HCEC 1CT (cell line): ENCODE results near the gene MTRR.

Experiments used
- DNase-seq: peaks from one replicate; pipeline ENCODE4 v3.0.0-alpha.2; 2017

MTRR gene

DNA sequence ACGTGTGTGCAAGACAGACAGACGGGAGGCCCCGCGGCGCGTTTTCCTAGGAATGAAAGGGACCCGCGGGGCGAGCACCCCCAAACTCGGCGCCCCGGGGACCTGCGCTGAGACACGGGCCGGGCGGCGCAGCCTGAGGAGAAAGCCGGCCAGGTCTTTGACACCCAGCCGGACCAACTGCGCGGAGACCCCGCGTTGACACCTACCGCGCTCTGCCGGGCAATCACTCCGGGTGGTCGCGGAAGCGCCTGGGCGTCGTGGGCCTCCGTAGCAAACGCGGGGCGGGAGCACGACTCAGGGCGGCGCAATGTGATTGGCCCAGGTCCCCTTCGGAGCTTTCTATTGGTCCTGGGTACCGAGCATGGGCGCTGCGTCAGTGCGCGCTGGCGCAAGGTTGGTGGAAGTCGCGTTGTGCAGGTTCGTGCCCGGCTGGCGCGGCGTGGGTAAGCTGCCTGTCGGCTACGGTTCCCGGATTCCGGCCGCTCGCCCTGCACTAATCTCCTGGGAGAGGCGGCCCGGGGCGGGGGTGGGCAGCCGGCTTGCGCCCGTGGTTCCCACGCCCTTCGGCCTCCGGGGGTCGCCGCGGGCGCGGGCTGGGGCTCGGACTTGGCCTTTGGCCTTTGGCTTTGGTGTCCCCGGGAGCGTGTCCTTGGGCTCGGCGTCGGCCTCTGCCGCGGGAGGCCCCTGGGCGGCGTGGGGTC is at the start of gene MTRR, which contains the start of gene FASTKD3:
MTRR (plus strand) TSS at position 376 of the 701 bp plus-strand sequence. CDS start 1,647 bp downstream, outside the sequence.
FASTKD3 (minus strand) TSS at position 259 of the 701 bp plus-strand sequence. CDS start 948 bp downstream, outside the sequence.
- peak; percentile 92 for DNase-seq

DNA sequence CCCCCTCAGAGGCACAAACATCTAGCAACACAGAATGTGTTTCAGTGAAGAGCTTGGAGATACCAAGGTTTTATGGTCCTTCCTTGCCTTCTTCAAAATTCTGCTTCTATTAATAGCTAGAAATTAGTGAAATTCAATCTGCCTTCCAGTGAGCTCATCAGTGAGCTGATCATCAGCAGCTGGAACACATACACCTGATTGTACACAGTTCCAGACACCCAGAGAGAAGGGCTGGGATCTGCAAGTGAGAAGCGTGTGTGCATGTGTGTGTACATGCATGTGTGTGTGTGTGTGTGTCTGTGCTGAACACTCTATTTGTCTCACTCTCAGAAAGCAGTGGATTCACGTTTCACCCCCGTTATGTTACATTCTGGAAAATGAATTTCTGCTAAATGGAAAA is 46.5 kb upstream of the MTRR start:
- DNase-seq: no peak

DNA sequence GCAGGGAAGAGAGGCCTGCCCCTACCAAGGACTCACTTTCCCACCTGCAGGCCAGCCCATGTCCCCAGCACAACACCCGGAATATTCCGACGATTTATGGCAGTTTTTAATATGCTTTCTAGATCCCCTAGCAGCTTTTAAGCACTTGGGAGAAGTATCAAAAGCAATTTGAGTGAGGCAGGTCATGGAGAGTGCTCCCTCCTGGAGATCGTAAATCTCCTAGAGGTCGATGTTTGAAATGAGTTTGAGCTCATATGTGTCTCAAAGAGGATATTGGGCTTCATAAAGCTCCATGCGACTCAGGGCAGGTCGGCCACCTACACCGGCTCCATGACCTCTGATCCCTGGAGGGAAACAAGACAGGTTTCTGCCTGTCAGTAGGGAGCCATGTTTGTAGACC is 45.4 kb upstream of the MTRR start:
- DNase-seq: no peak

DNA sequence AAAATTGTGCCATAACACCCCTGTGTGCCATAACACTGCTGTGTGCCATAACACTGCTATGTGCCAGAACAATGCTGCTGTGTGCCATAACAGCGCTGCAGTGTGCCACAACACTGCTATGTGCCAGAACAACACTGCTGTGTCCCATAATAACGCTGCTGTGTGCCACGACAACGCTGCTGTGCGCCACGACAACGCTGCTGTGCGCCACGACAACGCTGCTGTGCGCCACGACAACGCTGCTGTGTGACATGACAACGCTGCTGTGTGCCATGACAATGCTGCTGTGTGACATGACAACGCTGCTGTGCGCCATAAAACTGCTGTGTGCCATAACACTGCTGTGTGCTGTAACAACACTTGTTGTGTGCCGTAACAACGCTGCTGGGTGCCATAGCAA is 44.0 kb upstream of the MTRR start:
- no peak for DNase-seq

DNA sequence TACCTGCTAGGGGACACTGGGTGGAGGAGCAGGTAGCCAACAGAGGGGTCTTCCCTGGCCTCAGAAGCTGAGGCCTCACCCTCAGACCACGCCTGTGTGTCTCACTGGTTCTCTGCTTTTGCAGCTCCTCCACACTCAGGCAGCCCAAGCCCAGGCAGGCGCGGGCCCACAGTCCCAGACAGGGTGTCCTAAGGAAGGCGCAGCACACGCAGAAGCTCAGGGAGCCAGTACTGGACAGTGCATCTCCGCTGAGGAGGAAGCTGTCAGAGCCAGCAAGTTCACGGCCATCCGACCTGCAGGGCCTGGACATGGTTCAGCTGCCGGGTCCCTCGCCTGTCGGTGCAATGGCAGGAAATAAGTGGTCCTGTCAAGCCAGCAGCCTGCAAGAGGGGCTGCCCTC is 43.3 kb upstream of the MTRR start:
- DNase-seq: no peak

DNA sequence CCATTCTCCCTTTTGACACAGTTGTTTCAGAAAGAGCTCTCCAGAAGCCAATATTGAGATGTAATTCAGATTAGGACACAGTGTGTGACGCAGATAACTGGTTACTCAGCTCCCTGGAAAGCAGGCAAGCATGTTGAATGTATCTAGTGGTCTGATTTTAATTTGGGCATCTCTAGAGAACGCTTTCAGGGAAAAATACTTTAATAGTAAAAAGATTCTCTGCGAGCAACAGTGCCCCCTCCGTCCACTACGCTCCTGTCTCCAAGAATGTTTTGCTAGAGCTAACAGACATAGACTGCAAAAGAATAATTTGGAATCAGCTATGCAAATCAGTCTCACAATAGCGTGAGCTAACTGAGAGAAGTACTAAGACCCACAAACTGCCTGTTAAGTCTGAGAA is 41.3 kb upstream of the MTRR start:
- DNase-seq: no peak

DNA sequence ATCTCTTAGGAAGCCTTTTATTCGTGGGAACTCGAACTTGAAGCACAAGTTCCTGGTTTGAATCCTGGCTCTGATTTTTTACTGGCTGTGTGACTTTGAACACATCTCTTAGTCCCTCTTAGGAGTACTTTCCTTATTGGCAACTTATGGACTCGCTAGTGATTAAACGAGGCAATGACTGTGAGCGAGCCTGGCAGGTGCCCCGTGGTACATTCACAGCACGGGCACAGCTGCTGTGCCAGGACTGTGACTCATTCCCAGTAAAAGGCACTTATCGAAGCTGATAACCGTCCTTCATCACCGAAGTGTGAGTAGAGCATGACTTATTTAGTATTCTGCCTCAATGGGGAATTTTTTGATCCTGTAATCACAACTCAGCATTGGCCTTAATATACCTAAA is 40.7 kb upstream of the MTRR start:
- no peak for DNase-seq

DNA sequence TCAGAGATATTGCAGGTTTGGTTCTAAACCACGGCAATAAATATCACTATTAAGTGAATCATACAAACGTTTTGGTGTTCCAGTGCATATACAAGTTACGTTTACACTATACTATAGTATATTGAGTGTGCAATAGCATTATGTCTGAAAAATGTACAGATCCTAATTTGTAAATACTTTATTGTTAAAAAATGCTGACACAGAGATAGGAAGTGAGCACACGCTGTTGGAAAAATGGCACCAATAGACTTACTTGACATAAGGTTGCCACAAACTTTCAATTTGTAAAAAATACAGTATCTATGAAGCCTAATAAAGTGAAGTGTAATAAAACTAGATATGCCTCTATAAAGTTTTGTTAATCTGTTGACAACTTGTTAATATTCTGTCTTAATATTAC is 34.0 kb upstream of the MTRR start:
- DNase-seq: no peak

DNA sequence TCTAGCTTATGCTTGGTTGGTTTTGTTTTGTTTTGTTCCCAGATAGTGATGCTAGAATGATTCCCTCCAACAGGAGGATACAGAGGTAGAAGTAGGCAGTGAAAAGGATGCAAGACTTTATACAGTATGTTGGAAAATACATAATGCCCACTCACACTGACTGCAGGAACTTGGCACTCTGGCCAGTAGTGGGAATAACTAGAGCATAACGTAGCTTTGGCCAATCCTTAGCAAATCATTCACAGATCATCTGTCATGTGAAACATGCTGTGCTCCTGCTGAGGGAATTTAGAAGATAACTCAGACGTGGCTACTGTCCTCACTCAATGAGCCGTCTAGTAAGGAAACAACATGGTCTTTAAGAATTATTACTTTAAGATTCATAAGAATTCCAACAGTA is 31.5 kb upstream of the MTRR start:
- DNase-seq: no peak

DNA sequence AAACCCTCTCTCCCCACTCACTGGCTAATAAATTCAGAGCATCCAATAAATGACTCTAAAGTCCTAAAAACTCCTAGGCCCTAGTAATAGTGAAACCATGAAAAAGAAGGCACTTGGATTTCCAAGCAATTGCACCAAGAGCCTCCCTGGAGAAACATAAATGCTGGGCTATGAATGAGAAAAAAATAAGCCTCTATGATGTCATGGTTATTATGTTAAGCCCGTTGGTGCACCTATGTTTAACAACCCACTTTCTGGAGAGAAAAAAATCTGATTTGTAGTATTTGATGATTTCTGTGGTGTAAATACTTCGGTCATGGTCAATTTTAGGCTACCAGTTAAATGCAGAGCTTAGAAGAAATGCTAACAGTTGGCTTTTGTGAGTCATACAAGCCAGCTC is 26.4 kb upstream of the MTRR start:
- no peak for DNase-seq

DNA sequence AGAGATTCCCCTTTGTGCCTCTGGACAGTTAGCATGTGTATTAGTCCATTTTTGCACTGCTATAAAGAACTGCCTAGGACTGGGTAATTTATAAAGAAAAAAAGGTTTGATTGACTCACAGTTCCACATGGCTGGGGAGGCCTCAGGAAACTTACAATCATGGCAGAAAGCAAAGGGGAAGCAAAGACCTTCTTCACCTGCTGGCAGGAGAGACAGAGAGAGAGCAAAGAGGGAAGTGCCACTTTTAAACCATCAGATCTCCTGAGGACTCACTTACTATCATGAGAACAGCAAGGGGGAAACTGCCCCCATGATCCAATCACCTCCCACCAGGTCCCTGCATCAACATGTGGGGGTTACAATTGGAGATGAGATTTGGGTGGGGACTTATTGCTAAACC is 24.0 kb upstream of the MTRR start:
- DNase-seq: no peak

DNA sequence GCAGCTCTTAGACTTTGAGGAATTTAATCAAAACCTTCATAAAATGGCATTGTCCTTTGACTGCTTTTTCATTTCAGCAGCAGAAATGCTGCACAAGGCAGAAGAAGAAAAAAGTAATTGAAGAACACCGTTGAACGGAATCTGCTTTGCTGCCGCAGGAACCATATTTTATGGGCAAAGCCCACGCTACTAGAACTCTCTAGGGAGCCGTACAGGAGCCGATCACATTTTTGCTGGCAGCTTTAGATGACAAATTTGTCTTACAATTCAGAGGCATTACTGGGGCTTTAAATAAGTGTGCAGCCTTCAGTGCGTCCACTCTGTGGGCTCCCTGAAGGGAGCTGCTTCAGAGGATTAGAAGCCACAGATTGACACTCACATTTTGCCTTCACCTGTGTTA is 23.4 kb upstream of the MTRR start:
- DNase-seq: no peak

DNA sequence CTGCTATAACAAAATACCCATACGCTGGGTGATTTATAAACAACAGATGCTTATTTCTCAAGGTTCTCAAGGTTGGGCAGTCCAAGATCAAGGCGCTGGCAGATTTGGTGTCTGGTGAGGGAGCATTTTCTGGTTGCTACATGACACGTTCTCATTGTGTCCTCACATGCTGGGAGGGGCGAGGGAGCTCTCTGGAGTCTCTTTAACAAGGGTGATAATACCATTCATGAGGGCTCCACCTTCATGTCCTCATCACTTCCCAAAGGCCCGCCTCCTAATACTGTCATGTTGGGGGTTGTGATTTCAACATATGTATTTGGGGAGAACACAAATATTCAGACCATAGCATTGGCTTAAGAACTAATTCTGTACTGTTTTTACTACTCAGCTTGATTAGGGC is 22.6 kb upstream of the MTRR start:
- DNase-seq: no peak

DNA sequence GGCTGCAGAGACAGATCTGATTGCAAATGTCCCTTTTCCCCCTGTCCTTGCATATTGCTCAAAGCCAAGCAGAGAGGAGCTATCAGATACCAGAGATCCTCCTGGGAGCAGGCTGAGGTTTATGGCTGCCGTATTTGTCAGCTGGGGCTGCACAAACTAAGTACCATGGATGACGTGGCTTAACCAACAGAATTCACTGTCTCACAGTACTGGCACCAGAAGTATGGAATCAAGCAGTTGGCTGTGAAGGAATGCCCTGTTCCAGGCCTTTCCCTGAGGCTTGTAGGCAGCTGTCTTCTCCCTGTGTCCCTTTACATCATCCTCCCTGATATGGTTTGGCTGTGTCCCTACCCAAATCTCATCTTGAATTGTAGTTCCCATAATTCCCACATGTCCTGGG is 20.7 kb upstream of the MTRR start:
- DNase-seq: no peak

DNA sequence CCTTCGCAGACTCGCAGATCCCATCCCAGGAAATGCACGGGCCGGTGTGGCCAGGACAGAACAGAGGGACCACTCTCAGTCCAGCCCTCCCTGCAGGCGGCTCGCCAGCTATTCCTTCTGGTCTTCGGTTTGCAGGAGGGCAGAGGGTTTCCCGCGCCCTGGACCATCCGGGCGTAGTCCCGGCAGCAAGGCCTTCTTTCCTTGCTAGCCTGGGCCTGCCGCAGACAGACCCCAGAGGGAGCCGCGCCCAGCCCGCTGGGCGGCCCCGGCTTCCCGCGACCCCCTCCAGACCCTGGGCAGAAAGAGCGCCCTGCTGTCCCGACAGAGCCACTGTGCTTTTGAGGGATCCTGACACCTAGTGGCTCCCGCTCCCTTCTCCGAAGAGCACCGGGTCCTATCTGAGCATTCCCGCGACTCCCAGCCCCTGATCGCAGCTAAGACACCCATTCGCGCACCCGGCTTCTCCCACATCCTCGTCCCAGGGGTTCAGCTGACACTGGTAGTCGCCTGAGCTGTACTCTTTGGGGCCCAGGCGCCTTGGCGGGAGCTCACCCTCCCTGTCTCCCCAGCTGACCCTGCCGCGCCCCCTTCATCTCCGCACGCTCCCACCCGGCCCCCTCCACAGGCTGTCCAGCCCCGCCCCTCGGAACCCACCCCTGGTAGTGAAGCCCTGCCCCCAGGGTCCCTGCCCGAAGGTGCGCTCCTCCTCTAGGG is 19.1 kb upstream of the MTRR start:
- no peak for DNase-seq

DNA sequence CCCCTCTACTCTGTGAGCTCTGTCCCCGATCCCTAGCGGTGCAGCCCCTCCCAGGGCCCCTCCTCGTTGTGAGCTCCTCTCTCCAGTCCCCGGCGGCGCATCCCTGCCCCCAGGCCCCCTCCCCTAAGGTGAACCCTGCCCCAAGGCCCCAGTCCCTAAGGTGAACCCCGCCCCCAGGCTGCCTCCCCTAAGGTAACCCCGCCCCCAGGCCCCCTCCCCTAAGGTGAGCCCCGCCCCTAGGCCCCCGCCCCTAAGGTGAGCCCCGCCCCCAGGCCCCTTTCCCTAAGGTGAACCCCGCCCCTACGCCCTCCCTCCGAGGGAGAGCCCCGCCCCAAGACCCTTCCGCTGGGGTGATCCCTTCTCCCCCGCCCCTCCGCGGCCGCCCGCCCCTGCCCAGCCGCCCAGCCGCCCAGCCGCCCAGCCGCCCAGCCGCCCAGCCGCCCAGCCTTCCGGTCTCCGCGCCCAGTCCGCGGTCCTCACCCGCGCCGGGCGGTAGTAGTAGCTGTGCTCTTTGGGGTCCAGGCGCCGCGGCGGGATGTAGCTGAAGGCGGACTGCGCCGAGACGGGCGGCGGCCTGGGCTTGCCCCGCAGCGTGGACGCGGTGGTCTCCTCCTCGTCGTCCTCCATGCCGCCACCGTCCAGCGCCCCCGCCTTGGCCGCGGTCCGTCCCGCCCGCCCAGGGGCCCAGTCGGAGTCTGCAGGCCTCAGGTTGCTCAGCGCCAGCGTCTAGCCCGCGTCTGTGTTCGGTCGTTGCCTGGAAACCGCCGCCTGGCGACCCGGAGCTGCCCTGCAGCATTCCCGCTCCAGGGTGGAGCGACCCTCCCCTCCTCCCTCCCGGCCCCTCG is 18.3 kb upstream of the MTRR start, which contains the start of gene CFAP90:
CFAP90 (minus strand) TSS at position 739 of the 845 bp plus-strand sequence; CDS start at position 627, 112 bp downstream.
- no peak for DNase-seq

DNA sequence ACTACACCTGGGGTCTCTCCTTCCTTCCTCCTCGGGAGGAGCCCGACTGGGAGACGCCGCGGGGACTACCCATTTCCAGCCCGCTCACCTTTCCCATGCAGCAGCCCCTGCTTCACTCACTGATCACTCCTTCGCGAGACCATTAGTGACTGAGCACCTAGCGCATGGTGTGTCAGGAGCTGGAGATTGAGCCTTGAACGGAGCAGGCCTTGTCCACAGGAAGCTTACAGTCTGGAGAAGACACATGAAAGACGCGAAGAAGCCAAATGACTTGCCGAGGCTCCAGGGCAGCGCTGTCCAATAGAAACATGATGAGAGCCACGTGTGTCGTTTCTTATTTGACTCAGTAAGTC is 17.7 kb upstream of the MTRR start:
- DNase-seq: no peak

DNA sequence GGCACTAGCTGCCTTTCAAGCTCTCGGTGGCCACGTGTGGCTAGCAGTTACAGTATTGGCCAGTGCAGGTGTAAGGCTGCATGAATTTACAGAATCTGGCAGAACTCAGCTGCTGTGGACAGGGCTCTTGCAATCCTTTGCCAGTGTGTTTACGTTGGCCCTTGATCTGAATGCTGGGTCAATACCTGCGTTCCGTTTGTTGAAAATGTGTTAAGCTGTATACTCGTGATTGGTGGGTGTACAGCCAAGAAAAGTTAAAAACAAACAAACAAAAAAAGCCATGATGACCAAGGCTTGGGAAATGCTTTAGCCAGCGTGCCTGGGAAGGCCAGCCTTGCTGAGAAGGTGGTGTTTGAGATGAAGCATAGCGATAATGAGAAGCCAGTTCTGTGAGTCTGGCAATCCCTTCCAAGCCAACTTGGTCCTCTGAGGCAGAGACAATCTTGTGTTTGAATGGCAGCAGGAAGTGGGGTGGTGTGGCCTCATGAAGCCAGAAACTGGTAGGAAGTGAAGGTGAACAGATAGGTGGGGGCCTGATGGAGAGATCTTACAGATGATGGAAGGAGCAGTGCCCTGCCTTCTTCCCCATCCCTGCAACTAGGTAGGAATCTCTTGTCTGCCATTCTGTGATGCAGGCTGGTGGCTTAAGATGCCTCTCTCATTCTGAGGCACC is 17.2 kb upstream of the MTRR start:
- DNase-seq: no peak

DNA sequence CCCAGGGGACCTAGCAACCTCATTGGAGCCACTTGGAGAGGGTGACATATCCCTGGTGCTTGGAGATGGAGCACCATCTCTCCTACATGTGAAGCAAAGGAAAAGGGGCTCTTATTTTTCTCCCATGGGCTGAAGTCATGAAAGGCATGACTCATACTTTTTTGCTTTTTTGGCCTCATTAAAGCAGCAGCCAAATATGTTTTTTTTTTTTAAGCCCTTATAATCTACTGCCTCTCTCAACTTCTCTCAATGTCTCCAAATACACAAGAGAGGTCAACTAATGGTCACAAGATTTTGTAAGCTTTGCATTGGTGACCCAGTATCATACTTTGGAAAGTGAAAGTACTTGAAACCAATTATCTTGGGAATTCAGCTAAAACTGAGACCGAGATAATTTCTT is 16.4 kb upstream of the MTRR start:
- DNase-seq: no peak

DNA sequence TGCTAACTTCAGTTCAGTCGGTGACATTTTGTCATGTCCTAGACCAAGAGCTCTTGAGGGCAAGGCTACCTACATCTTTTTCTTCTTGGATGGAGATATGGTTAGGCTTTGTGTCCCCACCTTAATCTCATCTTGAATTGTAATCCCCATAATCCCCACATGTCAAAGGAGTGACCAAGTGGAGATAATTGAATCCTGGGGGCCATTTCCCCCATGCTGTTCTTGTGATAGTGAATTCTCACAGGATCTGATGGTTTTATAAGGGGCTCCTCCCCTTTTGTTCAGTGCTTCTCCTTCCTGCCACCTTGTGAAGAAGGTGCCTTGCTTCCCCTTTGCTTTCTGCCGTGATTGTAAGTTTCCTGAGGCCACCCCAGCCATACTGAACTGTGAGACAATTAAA is 16.0 kb upstream of the MTRR start:
- DNase-seq: no peak

DNA sequence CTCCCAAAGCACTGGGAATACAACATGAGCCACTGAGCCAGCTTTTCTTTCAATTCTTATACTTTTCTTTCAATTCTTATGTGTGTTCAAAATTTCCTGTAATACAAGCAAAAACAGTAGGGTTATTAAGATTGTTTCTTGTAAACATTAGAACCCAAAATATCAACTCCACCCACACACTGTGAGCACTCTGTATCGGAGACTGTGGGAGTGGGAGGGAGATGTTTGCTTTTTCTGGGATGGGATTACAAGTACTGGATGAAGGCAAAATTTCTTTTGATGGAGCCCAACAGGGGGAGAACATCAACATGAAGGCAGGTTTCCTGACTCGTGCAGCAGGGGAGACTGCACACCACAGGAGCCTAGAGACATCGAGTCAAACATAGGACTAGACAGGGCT is 13.3 kb upstream of the MTRR start:
- no peak for DNase-seq

DNA sequence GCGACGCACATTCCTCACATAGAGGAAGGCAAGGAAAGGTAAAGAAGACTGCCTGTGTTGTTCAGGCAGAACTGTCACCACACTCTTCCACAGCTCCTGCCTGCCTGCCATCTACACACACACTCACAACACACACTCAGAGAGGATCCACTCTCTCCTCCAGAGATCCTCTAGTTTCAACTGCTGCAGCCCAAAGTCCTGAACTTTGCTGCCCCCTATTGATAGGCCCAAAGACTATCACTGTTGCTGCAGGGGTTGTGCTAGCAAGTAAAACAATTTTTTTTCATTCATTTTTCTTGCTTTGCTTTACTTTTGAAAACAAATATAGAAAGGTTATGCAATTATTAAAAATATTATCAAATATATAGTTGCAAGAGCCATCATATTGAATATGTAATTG is 12.1 kb upstream of the MTRR start:
- peak; percentile 34 for DNase-seq

DNA sequence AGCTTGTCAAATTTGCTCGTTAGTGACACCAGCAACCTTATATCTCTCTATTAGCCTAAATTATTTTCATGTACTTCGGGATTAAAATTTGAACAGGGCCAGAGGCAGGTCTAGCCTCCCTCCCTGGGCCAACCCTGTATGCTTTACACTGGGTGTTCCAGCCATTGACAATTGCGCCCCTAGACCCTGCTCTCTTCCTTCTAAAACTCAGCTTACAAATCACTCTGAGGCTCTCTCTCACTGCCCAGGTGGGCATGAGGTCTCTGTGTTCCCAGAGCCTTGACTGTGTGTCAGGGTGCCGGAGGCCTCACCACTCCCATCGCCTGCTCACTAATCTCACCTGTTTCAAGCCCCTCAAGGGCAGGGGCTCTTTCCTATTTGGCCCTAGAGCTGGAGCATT is 11.6 kb upstream of the MTRR start:
- DNase-seq: no peak
